Left renal cortex interstitium (tissue), 4 donors: ENCODE measurements around the gene IFNL4. TPM values are rescaled to one million over a fixed set of nuclear protein-coding genes. Genes with fewer than 3 reads are reported as not detected.
"Not testable (repeated sequence)": the region's sequence is repeated elsewhere in the genome, so short reads cannot be mapped to it uniquely, and the experiment has no call there.

ENCODE experiments used
- DNase-seq, 4 donors: peaks; one replicate each; pipeline ENCODE4 v3.0.0-alpha.2; 2013; ENCODE audit warnings: low read depth in 4 of 4, low spot score in 2 of 4, missing footprints in 1 of 4
- polyA plus RNA-seq, 4 donors: library from polyadenylated mRNA; unstranded; fragments of 120-200 nt; gene quantifications; one replicate each; pipeline ENCODE4 v1.2.1, GENCODE V29; 2013; ENCODE audit not compliant: insufficient read length in 4 of 4

IFNL4 gene
- polyA plus RNA-seq, 4 donors: 0.09 TPM; not detected in 3

DNA sequence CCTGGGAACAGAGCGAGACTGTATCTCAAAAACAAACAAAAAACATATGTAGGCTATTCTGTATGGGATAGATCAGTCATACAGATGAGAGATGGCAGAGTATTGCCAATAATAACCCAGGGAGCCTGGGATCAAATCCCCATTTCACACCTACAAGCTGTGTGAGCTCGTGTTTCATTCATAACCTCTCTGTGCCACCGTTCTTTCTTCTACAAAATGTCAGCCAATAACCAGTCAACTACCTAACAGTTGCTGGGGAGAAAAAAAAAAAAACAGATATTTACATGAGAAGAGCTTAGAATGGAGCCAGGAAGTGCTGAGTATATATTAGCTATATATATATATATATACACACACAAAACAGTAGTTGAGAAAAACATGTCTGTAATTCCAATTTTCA is 13.0 kb upstream of the IFNL4 start:
- no peak for DNase-seq

DNA sequence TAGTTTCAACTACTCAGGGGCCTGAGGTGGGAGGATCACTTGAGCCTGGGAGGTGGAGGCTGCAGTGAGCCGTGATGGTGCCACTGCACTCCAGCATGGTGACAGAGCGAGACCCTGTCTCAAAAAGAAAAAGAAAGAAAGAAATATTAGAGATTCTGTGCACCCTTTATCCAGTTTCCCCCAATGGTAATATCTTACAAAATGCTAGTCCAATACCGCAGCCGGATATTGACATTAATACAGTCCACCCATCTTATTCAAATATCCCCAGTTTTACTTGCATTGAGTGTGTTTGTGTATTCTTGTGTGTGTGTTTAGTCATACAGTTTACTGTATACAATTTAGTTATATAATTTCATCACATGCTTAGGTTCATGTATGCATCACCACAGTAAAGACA is 8.6 kb upstream of the IFNL4 start:
- DNase-seq: no peak

DNA sequence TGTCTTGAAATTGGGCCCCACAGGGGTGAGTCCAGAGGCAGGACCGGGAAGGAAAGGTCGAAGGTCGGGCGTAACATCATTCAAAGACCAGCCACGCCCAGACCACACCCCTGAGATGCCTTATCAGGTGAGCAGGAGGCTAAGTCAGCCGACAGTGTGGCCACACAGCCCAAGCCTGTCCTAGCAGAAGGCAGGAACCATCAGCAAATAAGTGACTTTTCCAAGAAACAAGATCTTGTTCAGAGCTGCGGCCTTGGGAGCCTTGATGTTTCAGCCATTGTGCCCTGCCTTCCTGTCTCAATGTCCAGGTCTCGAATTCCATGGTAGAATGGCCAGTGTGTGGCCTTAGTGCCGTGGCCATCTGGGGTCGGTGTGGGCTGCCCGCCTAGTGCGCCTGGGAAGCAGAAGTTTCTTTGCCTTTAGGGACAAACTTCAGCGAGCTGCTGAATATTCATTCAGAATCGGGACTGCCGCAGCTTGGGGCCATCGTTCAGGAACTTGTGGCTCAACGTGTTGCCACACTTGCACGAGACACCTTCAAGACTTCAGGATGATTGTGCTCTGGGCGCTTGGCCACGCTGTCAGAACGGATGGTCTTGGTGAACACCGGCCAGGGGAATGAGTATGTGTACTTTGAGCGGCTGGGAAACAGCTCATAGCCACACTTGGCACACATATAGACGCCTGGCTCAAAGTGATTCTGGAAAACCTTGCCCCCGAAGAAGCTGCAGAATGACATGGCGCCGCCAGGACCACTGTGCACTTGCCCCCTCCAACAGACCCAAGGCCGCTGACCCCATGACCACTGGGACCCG is 6.1 kb upstream of the IFNL4 start:
- DNase-seq: no peak

- no peak for DNase-seq
These were observed 4.9 kb upstream of the IFNL4 start for GRCh38 chr19:39253374-39254149.

GRCh38 chr19:39252458-39252857 is 3.8 kb upstream of the IFNL4 start:
- no peak for DNase-seq

DNA sequence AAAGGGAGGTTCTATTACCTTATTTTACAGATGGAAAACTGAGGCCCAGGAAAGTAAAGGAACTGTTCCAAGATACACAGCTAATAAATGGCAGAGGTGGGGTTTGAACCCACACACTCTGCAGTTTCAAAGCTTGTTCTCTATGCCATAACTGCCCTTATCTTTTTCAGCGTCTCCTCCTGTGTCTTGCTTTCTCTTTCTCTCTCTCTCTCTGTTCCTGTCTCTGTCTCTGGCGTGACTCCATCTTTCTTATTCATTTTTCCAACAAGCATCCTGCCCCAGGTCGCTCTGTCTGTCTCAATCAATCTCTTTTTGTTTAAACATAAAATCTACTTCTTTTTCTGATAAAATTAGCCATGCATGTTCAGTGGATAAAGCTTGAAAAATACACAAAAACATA is 3.2 kb upstream of the IFNL4 start:
- DNase-seq: no peak

DNA sequence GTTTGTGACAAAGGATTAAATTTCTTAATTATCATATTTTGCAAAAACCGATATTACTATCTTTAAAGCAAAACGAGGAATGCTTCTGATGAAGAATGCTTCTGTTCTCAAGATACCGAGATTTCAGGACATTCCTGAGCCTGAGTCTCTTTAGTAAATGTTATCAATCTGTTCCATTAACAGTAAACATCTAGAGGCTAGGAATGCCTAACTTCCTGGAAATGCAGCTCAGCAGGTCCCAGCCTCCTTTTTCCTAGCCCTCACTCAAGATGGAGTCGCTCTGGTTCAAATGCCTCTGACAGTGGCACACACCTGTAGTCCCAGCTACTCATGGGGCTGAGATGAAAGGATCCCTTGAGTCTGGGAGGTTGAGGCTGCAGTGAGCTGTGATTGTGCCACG is 2.4 kb upstream of the IFNL4 start:
- DNase-seq: no peak

- no peak for DNase-seq
These were observed 673 bp downstream of the IFNL4 start for GRCh38 chr19:39247701-39248664.

- DNase-seq: no peak
These were observed 1.5 kb downstream of the IFNL4 start for GRCh38 chr19:39246951-39247669.

DNA sequence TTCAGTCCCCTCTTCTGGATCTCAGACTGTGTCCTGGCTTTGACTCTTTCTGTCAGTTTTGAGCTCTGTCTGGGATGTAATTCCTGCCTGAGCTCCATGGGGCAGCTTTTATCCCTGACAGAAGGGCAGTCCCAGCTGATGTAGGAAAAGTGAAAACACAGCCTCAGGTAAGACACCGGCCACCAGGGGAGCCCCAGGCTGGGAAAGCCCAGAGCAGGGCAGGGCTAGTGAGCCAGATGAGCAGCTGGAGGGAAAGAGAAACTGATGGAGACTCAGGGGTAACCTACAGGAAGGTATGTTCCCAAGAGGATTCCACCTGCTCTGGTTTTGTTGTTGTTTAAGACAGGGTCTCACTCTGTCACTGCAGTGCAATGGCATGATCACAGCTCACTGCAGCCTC is 3.5 kb downstream of the IFNL4 start:
- DNase-seq: not testable (repeated sequence)

- not testable (repeated sequence) for DNase-seq
These were observed 4.1 kb downstream of the IFNL4 start, which contains the start of gene IFNL3 for GRCh38 chr19:39244410-39245100. Gene IFNL3, minus strand, starts transcription at chr19:39245006. Its CDS starts 39 bp downstream, at chr19:39244967.

- not testable (repeated sequence) for DNase-seq
These were observed 4.9 kb downstream of the IFNL4 start for GRCh38 chr19:39243741-39244140.

GRCh38 chr19:39240421-39240820 is 8.2 kb downstream of the IFNL4 start:
- DNase-seq: no peak

- no peak for DNase-seq
These were observed 9.7 kb downstream of the IFNL4 start for GRCh38 chr19:39238944-39239343.

DNA sequence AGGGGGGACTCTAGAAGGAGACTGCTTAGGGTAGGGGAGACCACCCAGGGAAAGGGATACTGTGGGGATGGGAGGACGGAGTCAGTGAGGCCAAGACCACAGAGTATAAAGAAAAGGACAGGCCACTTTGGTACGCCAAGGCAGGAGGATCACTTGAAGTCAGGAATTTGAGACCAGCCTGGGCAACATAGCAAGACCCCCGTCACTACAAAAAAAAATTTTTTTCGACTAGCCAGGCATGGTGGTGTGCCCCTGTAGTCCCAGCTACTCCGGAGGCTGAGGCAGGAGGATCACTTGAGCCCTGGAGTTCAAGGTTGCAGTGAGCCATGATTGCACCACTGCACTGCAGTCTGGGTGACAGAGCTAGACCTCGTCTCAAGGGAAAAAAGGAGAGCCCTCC is 10.4 kb downstream of the IFNL4 start:
- DNase-seq: no peak

DNA sequence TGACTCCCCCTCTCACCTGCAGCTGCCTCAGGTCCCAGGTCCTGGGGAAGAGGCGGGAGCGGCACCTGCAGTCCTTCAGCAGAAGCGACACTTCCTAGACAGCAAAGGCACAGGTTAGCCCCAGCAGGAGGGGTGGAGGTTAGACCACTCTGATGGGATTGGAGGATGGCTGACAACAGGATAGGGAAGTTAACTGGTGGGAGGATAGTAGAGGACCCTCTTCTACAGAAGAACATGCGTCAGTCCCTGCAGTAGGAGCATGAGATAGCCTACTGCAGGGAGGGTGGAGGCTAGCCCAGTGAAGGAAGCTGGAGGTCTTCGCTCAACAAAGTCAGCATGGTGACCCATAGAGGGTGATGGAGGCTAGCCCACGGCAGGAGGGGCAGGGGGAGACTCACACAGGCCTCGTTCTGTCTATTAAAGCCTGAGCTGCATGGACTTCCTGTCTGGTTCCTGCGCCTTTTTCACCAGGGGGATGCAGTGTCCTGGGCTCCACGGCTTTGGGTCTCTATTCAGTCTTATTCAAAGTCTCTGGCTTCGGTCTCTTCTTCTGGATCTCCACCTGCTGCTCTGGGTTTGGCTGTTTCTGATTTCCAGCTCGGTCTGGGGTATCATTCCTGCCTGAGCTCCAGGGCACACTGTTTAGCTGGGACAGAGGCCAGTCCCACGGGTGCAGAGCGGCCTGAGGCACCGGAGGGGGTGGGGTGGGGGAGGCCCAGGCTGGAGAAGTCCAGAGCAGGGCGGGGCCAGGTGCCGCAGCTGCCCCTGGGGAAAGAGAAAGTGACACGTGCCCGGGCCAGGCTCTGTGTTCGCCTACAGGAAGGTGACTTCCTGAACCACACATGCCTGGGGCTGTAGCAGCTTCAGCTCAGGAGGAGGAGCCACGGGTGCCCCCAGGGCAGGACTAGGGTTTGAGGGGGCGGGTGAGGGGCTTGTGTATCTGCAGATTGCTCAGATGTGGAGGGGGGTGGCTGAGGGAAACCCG is 11.2 kb downstream of the IFNL4 start:
- no peak for DNase-seq

DNA sequence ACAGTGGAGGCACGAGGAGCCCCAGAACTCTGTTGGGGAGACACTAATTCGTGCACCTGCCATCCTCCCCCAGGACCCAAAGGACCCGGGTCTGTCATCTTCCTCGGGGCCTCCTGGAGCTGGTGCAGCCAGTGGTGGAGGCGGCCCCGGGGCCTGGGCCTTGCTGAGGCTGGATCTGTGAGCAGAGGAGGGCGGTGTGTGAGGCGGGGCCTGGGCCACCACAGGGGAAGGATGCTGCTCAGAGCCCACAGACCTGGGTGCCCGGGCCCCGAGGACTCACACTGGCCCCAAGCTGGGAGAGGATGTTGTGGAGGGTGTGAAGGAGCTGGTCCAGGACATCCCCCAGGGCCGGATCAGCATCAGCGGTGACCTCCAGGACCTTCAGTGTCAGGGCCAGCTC is 12.1 kb downstream of the IFNL4 start:
- no peak for DNase-seq

DNA sequence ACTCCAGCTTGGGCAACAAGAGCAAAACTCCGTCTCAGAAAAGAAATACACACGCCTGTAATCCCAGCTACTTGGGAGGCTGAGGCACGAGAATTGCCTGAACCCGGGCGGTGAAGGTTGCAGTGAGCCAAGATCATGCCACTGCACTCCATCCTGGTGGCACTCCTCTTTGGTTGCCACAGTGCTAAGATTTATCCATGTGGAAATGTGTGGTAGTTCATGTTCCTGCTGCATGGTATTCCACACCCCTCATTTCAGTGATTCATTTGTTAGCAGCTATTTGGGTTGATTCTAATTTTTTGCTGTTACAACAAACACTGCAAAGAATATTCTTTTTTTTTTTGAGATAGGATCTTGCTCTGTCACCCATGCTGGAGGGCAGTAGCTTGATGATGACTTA is 15.9 kb downstream of the IFNL4 start:
- DNase-seq: no peak
